ENCODE data around the gene ASTN2.

ASTN2 gene

DNA sequence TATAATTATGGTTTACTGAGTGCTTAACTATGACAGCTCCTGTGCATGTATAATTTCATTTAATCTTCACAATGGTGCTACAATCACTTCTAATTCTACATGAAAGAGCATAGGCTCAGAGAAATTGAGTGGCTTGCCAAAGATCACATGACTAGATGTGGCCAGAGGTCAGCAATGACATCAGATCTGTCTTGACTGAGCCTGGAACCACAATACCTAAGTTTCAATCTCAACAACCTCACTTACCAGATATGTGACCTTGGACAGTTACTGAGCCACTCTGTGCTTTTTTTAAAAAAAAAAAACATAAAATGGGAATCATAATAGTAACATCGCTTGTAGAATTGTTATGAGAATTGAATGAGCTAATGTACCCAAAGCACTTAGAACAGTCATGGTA lies 597.1 kb downstream of the ASTN2 start:
- FAIRE-seq (no peak), DNase-seq (ENCODE audit: insufficient read length, low spot score) (no peak)
- TF ChIP-seq POLR2A (IDR thresholded peaks at IDR 0.05; ENCODE audit: low read depth, low read length) = no peak

DNA sequence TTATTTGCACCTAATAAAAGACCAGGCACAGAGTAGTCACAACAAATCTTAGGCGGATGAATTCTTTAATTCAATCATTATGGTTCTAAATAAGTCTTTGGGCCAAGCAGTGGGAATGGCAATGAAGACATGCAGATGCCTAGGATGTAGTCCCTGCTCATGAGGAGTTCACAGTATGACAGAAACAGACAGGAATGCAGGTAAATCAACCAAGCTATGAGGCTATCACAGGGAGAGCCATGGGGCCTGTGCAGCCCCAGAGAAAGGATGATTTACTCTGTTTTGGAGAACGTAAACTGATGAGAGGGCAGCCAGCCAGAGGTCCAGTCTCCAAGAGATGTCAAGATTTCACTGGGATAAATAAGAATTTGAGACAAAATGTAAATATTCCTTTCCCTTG lies 598.4 kb downstream of the ASTN2 start:
- no peak for TF ChIP-seq POLR2A (IDR thresholded peaks at IDR 0.05; ENCODE audit: low read depth, low read length)
- no peak for FAIRE-seq
- no peak for DNase-seq (ENCODE audit: insufficient read length, low spot score)

DNA sequence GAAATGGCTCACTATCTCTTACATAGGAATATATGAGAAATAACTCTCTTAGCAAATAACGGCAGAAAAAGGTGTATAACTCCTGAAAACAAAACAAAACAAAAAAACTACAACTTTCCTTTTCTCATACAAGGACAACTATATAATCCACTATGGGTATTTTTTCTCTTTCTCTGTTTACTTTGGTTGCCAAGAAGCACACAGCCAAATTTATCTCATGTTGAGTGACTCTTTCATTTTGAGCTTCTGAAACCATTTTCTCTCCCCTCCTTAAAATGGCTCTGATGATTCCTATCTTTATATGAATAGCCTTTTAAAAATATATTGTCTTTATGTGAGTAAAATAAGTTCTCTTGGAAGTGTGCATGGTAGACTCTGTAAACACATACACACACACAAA lies 599.0 kb downstream of the ASTN2 start:
- no peak for FAIRE-seq
- TF ChIP-seq POLR2A (IDR thresholded peaks at IDR 0.05; ENCODE audit: low read depth, low read length) = no peak
- DNase-seq (ENCODE audit: insufficient read length, low spot score) = no peak

DNA sequence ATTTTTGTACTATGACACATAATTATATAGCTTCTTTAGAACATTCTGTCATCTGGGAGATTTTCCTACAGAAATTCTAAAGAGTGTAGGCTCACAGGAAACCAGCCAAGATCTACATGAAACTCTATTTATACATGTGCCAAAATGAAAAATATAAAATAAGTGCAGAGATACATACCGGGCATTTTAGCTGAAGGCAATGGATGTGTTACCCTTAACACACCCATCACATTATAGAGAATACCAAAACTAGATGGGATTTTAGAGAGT lies 601.9 kb downstream of the ASTN2 start:
- TF ChIP-seq POLR2A (IDR thresholded peaks at IDR 0.05; ENCODE audit: low read depth, low read length) = no peak

DNA sequence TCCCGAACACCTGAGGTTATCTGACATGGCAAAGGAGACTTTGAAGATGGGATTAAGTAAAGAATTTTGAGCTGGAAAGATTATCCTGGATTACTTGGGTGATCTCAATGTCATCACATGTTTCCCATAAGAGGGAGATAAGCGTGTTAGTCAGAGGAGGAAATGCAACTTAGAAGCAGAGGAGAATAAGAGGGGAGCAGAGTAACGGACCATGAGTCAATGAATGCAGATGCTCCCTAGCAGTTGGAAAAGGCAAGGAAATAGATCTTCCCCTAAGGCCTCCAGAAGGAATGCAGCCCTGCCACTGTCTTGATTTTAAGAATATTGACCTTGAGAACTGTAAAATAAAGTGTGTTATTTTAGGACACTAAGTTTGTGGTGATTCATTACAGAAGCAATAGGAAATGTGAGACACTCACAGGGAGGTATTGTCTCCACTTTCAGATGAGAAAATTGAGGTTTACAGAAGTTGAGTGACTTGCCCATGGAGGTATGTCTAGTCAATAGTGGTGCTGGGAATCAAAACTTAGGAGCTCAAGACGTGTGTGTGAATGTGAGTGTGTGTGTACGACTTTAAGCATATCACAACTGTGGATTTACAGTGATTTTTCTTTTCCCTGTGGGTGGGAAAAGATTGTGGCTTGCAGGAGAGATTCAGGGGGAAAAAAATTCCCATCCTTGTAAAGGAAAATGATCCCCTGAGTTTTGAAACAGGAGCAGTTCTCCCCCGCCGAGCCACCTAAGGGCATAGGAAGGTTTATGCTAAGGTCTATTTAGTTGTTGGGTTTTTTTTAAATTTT lies 602.4 kb downstream of the ASTN2 start:
- no peak for DNase-seq (ENCODE audit: insufficient read length, low spot score)
- TF ChIP-seq POLR2A (IDR thresholded peaks at IDR 0.05; ENCODE audit: low read depth, low read length) = no peak
- FAIRE-seq = peak; percentile 41

More for the DNA sequence above, 601.9 kb downstream of the ASTN2 start:
- FAIRE-seq (no peak), DNase-seq (ENCODE audit: insufficient read length, low spot score) (no peak)

DNA sequence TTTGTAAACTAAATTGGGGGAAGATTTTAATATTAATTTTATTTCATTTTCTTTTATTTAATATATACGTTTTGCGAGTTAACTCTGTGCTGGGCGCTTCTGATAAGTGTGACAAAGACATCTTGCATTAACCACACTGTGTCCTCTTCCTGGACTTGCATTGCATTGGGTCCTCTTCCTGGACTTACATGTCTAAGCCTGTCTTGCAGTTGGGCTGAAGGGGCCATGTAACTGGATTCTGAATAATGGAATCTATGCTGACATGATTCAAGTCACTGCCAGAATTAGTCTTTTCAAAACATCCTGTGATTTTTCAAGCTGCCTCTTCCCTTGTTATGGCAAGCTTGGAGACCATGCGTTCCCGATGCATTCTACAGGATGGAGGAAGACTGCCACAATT lies 605.2 kb downstream of the ASTN2 start:
- TF ChIP-seq POLR2A (IDR thresholded peaks at IDR 0.05; ENCODE audit: low read depth, low read length) = no peak
- DNase-seq (ENCODE audit: insufficient read length, low spot score) (no peak), FAIRE-seq (no peak)

DNA sequence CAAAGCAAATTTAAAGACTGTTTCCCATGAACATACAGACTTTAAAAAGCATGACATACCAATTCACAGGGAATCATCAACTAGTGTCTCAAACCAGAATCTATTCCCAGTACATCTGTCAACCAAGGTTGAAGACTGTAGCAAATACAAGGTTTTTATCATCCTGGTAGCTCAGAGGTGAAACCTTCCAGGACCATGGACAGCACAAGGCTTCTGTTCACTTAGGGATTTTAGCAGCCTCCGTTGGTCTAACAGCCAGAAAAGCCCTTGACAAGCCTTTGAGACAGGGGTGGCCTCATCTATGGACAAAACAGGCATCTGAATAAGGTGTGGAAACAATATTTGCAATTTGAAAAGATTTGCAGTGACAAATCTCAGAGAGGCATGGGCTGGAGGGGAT lies 608.8 kb downstream of the ASTN2 start:
- no peak for TF ChIP-seq POLR2A (IDR thresholded peaks at IDR 0.05; ENCODE audit: low read depth, low read length)
- no peak for DNase-seq (ENCODE audit: insufficient read length, low spot score)
- FAIRE-seq = peak; percentile 62

DNA sequence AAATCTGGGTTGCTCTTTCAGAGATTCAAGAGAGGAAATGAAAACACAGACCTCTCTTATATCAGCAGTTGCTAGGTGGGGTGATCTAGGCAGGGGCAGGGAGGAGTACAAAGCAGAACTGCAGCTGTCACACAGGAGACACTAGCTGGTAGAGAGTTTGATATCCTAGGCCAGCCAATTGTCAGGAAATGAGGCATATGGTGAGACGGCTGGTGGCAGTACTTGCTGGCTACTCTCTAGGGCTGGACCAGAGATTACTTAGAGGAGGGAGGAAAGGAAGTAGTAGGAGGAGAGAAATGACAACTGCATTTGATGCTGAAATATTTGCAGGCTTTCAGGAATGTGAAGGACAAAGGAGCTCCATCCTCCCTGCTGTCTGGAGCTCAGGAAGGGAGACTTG lies 614.0 kb downstream of the ASTN2 start:
- FAIRE-seq (peak; percentile 50), DNase-seq (ENCODE audit: insufficient read length, low spot score) (no peak)
- TF ChIP-seq POLR2A (IDR thresholded peaks at IDR 0.05; ENCODE audit: low read depth, low read length) = no peak

DNA sequence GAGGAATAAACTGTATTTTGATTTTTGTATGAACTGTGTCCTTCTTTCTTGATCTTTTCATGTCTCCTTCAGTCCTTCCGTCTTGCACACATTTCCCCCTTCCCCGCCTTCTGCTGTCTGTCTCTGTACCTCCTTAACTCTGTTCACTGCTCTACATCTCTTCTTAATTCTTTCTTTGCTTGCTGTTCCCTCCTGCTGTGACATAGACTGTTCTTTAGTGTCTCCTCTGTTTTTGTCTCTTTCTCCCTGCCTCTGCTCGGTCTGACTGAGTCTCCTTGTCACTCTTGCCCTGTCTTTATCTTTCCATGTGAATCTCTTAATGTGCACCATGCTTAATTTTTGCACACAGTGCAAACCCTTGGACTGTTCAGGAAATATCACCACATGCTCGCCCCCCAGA lies 614.8 kb downstream of the ASTN2 start:
- DNase-seq (ENCODE audit: insufficient read length, low spot score) (no peak), FAIRE-seq (no peak)
- TF ChIP-seq POLR2A (IDR thresholded peaks at IDR 0.05; ENCODE audit: low read depth, low read length) = no peak

DNA sequence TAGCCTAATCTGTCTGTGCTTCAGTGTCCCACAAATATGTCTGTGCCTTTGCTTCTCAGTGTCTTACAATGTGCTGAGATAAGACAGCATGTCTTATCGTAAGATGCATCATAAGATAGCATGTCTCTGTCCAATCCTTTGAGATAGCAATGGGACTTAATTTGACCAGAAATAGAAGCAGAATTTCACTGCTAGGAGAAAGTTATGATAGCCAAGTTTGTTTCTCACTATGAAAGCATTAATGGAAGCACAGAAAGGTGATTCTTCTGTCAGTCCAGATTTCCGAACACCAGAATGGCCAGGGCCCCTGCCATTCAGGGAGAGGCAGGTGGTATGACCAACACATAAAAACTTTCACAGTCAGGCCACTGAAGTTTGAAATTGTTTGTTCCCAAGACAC lies 616.3 kb downstream of the ASTN2 start:
- DNase-seq (ENCODE audit: insufficient read length, low spot score) (no peak), FAIRE-seq (no peak)
- no peak for TF ChIP-seq POLR2A (IDR thresholded peaks at IDR 0.05; ENCODE audit: low read depth, low read length)

DNA sequence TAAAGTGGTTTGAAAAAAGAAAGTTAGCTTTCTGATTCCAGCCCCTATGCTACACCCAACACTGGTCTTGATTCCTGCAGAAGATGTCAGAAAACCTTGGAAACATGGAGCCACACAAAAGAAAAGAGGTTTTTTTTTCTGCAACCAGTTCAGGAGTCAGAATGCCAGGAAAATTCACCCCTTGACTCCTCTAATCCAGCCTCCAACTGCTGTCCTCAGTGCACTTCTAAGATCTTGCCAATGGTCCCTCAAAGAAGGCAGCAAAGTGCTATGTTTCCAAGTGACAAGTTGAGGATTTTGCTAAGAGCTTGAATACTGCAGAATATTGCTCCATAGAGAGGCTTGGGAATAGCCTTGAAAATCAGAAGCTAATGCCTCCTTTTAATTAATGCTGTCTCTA lies 617.6 kb downstream of the ASTN2 start:
- FAIRE-seq = no peak
- no peak for DNase-seq (ENCODE audit: insufficient read length, low spot score)
- TF ChIP-seq POLR2A (IDR thresholded peaks at IDR 0.05; ENCODE audit: low read depth, low read length) = no peak

DNA sequence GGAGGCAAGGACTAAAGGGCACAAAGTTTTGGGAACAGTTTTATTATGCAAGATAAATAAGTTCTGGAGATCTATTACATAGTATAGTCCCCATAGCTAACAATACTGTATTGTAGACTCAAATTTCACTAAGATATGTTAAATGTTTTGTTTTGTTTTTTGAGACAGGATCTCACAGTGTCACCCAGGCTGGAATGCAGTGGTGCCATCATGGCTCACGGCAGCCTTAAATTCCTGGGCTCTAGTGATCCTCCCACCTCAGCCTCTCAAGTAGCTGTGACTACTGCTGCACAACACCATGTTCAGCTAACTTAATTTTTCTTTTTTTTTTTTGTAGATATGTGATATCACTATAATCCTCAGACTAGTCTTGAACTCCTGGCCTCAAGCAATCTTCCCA lies 618.2 kb downstream of the ASTN2 start:
- no peak for DNase-seq (ENCODE audit: insufficient read length, low spot score)
- no peak for TF ChIP-seq POLR2A (IDR thresholded peaks at IDR 0.05; ENCODE audit: low read depth, low read length)
- FAIRE-seq = no peak

DNA sequence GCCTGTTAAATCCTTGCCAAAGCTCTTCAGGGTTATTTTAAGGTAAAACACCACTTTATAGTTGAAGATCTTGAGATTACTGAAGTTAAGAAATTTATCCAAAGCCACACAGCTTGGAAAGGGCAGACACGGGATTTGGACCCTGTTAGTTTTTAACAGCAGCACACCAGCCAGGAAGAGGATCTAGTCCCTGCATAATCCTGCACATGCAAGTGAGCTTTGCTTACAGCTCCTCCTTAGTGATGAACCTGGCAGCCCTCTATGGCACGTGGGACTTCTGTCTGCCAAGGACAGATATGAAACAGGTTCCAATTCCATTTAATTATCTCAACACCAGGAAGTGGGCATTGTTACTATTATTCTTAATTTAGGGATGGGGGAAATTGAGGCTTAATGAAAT lies 619.0 kb downstream of the ASTN2 start:
- no peak for FAIRE-seq
- no peak for TF ChIP-seq POLR2A (IDR thresholded peaks at IDR 0.05; ENCODE audit: low read depth, low read length)

DNA sequence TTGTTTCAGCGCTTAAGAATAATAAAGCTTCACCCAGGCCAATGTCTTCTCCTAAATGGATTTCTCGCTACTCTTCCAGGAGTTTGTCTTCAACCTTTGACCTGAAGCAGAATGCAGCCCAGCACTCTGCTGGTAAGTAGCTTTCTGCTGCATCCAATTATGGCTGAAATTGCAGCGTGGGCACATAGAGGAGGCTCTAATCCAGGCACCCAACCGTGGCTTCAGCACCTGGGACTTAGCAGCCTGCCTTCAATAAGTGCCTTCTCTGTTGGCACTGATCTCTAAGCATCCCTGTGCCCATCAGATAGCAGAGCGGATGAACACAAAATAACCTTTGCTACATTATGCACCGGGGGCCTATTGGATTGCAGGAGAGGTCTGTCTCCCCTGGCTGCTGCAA lies 622.6 kb downstream of the ASTN2 start:
- FAIRE-seq (no peak), DNase-seq (ENCODE audit: insufficient read length, low spot score) (no peak)
- TF ChIP-seq POLR2A (IDR thresholded peaks at IDR 0.05; ENCODE audit: low read depth, low read length) = no peak

More for the DNA sequence above, 619.0 kb downstream of the ASTN2 start:
- DNase-seq (ENCODE audit: insufficient read length, low spot score) = no peak

DNA sequence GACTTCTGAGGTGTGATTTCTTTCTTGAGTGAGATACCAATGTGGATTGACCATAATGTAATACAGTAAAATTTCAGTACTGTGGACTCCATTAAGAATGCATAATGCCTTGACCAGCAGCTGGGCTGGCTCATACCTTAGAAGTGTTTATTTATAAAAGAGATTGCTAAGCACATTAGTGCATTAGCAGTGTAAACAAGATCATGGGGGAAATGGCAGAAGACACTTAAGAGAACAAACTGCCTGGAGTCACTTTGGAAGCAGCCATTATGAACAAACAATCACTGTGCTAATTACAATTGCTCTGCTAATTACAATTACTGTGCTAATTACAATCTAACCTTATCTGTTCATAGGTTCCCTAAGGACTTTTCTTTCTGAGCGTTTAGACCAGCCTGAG lies 623.5 kb downstream of the ASTN2 start:
- no peak for TF ChIP-seq POLR2A (IDR thresholded peaks at IDR 0.05; ENCODE audit: low read depth, low read length)
- DNase-seq (ENCODE audit: insufficient read length, low spot score) (no peak), FAIRE-seq (no peak)

DNA sequence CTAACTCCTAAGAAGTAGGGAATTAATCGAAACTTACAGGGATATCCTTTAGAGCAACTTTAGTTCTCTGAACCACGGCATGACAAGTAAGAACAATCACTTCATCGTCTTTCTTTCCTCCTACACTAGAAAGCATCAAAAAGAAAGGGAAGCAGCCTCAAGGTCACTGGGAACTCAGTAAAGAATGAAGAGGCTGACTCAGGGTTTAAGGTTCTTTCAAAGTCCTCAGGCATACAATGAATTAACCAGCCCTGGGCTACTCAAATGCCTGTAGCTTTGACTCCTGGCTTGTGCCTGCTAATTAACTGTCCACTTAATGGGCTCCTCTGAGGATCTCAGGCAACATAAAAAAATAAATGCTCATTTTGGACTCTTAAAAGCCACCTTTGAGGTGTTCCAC lies 625.8 kb downstream of the ASTN2 start:
- DNase-seq (ENCODE audit: insufficient read length, low spot score) = no peak
- TF ChIP-seq POLR2A (IDR thresholded peaks at IDR 0.05; ENCODE audit: low read depth, low read length) = no peak

More for the DNA sequence above, 625.8 kb downstream of the ASTN2 start:
- peak; percentile 45 for FAIRE-seq
